IMR-90 (cell line): ENCODE data around the gene CCL14. TPM values are rescaled to one million over a fixed set of nuclear protein-coding genes. Genes with fewer than 3 reads are reported as not detected.

ENCODE experiments used
- ATAC-seq: fragments of 200-7000 bp; cut with Tn5 transposase; 2 replicates; pipeline ENCODE4 v1.9.1; 2020; ENCODE audit warnings: low read depth, mild to moderate bottlenecking, moderate library complexity
- BruUV-seq: library from RNA; stranded (reverse); fragments of 400-500 nt; replicated peaks from 2 replicates; lab custom pipeline; 2021; lab: Mats Ljungman, UMichigan
- CTCF ChIA-PET: fragments of 300-600 bp; formaldehyde crosslinking; extraction: SDS; loops from one replicate; lab custom pipeline; 2021; ENCODE audit warnings: antibody characterized with exemption; lab: Yijun Ruan, JAX
- POLR2A ChIA-PET: fragments of 300-600 bp; sonication (Branson Sonifier 250); formaldehyde crosslinking; loops from one replicate; lab custom pipeline; 2022; ENCODE audit warnings: antibody characterized with exemption; ENCODE audit not compliant: unreplicated experiment; lab: Charles Lee
- DNase-seq: peaks from one replicate; pipeline ENCODE4 v3.0.0; 2013
- H2AFZ ChIP-seq: replicated peaks from 2 replicates; pipeline ENCODE3; 2013; ENCODE audit warnings: low read length, mild to moderate bottlenecking; ENCODE audit not compliant: poor library complexity
- H2AK5ac ChIP-seq: 2 replicates; pipeline ENCODE4 v1.6.1; 2013; ENCODE audit warnings: low read depth, low read length, inconsistent platforms
- H2AK9ac ChIP-seq: replicated peaks from 2 replicates; pipeline ENCODE3; 2013; ENCODE audit warnings: mild to moderate bottlenecking, low read depth, low read length, moderate library complexity; ENCODE audit not compliant: poor library complexity
- H2BK120ac ChIP-seq: 2 replicates; pipeline ENCODE4 v1.6.1; 2013; ENCODE audit warnings: low read depth, low read length, inconsistent platforms
- H2BK15ac ChIP-seq: 3 replicates; pipeline ENCODE4 v1.6.1; 2013; ENCODE audit warnings: low read depth, low read length, inconsistent platforms
- H2BK20ac ChIP-seq: 2 replicates; pipeline ENCODE4 v1.6.1; 2013; ENCODE audit warnings: low read depth, mild to moderate bottlenecking, inconsistent platforms, low read length, moderate library complexity
- H2BK5ac ChIP-seq: 2 replicates; pipeline ENCODE4 v1.6.1; 2013; ENCODE audit warnings: mild to moderate bottlenecking, low read depth, low read length, inconsistent platforms; ENCODE audit not compliant: poor library complexity, severe bottlenecking
- H3K14ac ChIP-seq: replicated peaks from 2 replicates; pipeline ENCODE4 v1.6.1; 2013; ENCODE audit warnings: low read depth, low read length, inconsistent platforms
- H3K18ac ChIP-seq: 2 replicates; pipeline ENCODE4 v1.6.1; 2013; ENCODE audit warnings: low read depth, low read length, control low read depth
- H3K23ac ChIP-seq: 2 replicates; pipeline ENCODE4 v1.6.1; 2013; ENCODE audit warnings: low read depth, low read length, inconsistent platforms
- H3K27ac ChIP-seq: 2 replicates; pipeline ENCODE4 v1.5.1; 2013; ENCODE audit warnings: mild to moderate bottlenecking, control low read depth, low read length; ENCODE audit not compliant: insufficient read depth
- H3K27me3 ChIP-seq: 2 replicates; pipeline ENCODE4 v1.6.1; 2013; ENCODE audit warnings: low read length; ENCODE audit not compliant: control insufficient read depth, insufficient read depth
- H3K36me3 ChIP-seq: 2 replicates; pipeline ENCODE4 v1.6.1; 2013; ENCODE audit warnings: low read length, mixed read lengths; ENCODE audit not compliant: control insufficient read depth, insufficient read depth
- H3K4ac ChIP-seq: 2 replicates; pipeline ENCODE4 v1.6.1; 2013; ENCODE audit warnings: low read depth, low read length, inconsistent platforms
- H3K4me1 ChIP-seq: 2 replicates; pipeline ENCODE4 v1.6.1; 2013; ENCODE audit warnings: low read length, mixed read lengths; ENCODE audit not compliant: control insufficient read depth, insufficient read depth
- H3K4me2 ChIP-seq: 2 replicates; pipeline ENCODE4 v1.6.1; 2013; ENCODE audit warnings: low read depth, mild to moderate bottlenecking, control low read depth, low read length, moderate library complexity
- H3K4me3 ChIP-seq: 2 replicates; pipeline ENCODE4 v1.5.1; 2013; ENCODE audit warnings: low read depth, mild to moderate bottlenecking, control low read depth, low read length, moderate library complexity; ENCODE audit not compliant: insufficient read depth
- H3K56ac ChIP-seq: 2 replicates; pipeline ENCODE4 v1.6.1; 2013; ENCODE audit warnings: low read length, inconsistent platforms; ENCODE audit not compliant: insufficient read depth; ENCODE audit errors: extremely low read depth
- H3K79me1 ChIP-seq, 2 experiments: 2 replicates each; pipeline ENCODE4 v1.6.1; 2013; ENCODE audit warnings: low read length in 2 of 2, inconsistent platforms in 1 of 2, low read depth in 1 of 2
- H3K9ac ChIP-seq: 2 replicates; pipeline ENCODE4 v1.6.1; 2013; ENCODE audit warnings: low read depth, low read length, control low read depth
- H3K9me1 ChIP-seq: 2 replicates; pipeline ENCODE4 v1.6.1; 2013; ENCODE audit warnings: low read length, inconsistent platforms; ENCODE audit not compliant: insufficient read depth
- H3K9me3 ChIP-seq: 2 replicates; pipeline ENCODE4 v1.6.1; 2013; ENCODE audit warnings: low read length; ENCODE audit not compliant: control insufficient read depth, insufficient read depth
- H4K20me1 ChIP-seq: 2 replicates; pipeline ENCODE4 v1.6.1; 2013; ENCODE audit warnings: low read length, inconsistent platforms; ENCODE audit not compliant: insufficient read depth
- H4K5ac ChIP-seq: 2 replicates; pipeline ENCODE4 v1.6.1; 2013; ENCODE audit warnings: mild to moderate bottlenecking, low read depth, low read length, control low read depth
- H4K8ac ChIP-seq, 2 experiments: 2 replicates each; pipeline ENCODE4 v1.6.1; 2013; ENCODE audit warnings: low read depth in 2 of 2, low read length in 2 of 2, control low read depth in 1 of 2, inconsistent platforms in 1 of 2
- H4K91ac ChIP-seq: 2 replicates; pipeline ENCODE4 v1.6.1; 2013; ENCODE audit warnings: low read depth, low read length, inconsistent platforms; ENCODE audit not compliant: insufficient read depth
- BHLHE40 ChIP-seq: fragments of 150-350 bp; IDR thresholded peaks from 2 replicates; pipeline ENCODE4 v1.6.1; 2016; ENCODE audit warnings: mild to moderate bottlenecking, low read depth, low read length
- CEBPB ChIP-seq: IDR thresholded peaks from 2 replicates; pipeline ENCODE4 v1.6.1; 2012; ENCODE audit warnings: low read depth, low read length, improper control_type of control experiment
- CHD1 ChIP-seq: IDR thresholded peaks from 2 replicates; pipeline ENCODE4 v1.6.1; 2012; ENCODE audit warnings: low read depth, low read length, improper control_type of control experiment
- CTCF ChIP-seq: conservative IDR thresholded peaks from 2 replicates; pipeline ENCODE4 v1.5.1; 2012; ENCODE audit warnings: mild to moderate bottlenecking, low read depth, low read length, improper control_type of control experiment
- ELK1 ChIP-seq: fragments of 150-350 bp; IDR thresholded peaks from 2 replicates; pipeline ENCODE4 v1.6.1; 2016; ENCODE audit warnings: low read depth, mild to moderate bottlenecking, low read length, moderate library complexity, borderline replicate concordance
- FOS ChIP-seq: fragments of 150-350 bp; IDR thresholded peaks from 2 replicates; pipeline ENCODE4 v1.6.1; 2016; ENCODE audit warnings: low read depth, low read length
- MAFK ChIP-seq: IDR thresholded peaks from 2 replicates; pipeline ENCODE4 v1.6.1; 2012; ENCODE audit warnings: low read depth, low read length, improper control_type of control experiment
- MXI1 ChIP-seq: IDR thresholded peaks from 2 replicates; pipeline ENCODE4 v1.6.1; 2012; ENCODE audit warnings: low read depth, mild to moderate bottlenecking, low read length, moderate library complexity, borderline replicate concordance
- NFE2L2 ChIP-seq: fragments of 150-350 bp; IDR thresholded peaks from 2 replicates; pipeline ENCODE4 v1.6.1; 2016; ENCODE audit warnings: low read depth, mild to moderate bottlenecking, low read length
- RFX5 ChIP-seq: IDR thresholded peaks from 2 replicates; pipeline ENCODE4 v1.8.0; 2012; ENCODE audit warnings: low read depth, mild to moderate bottlenecking, low read length, moderate library complexity
- SMC3 ChIP-seq: fragments of 150-350 bp; IDR thresholded peaks from 2 replicates; pipeline ENCODE4 v1.6.1; 2016; ENCODE audit warnings: low read depth, mild to moderate bottlenecking, antibody characterized with exemption, low read length, moderate library complexity
- USF2 ChIP-seq: fragments of 150-350 bp; IDR thresholded peaks from 2 replicates; pipeline ENCODE4 v1.6.1; 2017; ENCODE audit warnings: mild to moderate bottlenecking, antibody characterized with exemption, low read length, low read depth
- WGBS, 2 experiments: methylation state at CpG; one replicate each; pipeline versions ENCODE4 v1.1.5 to v1.1.7; 2013; ENCODE audit warnings: missing lambda C conversion rate in 2 of 2; ENCODE audit not compliant: insufficient read length in 1 of 2; ENCODE audit errors: extremely low coverage in 2 of 2; 5-methylcytosine and 5-hydroxymethylcytosine counted together
- dilution Hi-C: fragments of 300-500 bp; cut with HindIII; formaldehyde crosslinking; loops from one replicate; pipeline ENCODE4 v1.14.3; 2018; ENCODE audit warnings: low sequenced_read_pairs; ENCODE audit not compliant: unreplicated experiment
- in situ Hi-C: fragments of 300-500 bp; cut with MboI; formaldehyde crosslinking; loops from 3 replicates; pipeline ENCODE4 v1.14.3; 2019; ENCODE audit warnings: low sequenced_read_pairs, inconsistent platforms, mixed read lengths
- intact Hi-C: fragments of 100-400 bp; cut with micrococcal nuclease; formaldehyde crosslinking; loops from 2 replicates; pipeline ENCODE4 v1.10.0; 2022
- polyA plus RNA-seq, 3 experiments: library from polyadenylated mRNA; depleted of rRNA; stranded (reverse); fragments of >200 nt; gene quantifications; 2 replicates each; pipeline ENCODE4 v1.2.3, GENCODE V29; 2012; ENCODE audit warnings: low replicate concordance in 1 of 3
- total RNA-seq: library from RNA; depleted of rRNA; stranded (reverse); fragments of >200 nt; gene quantifications from 2 replicates; pipeline ENCODE4 v1.2.3, GENCODE V29; 2012

CCL14 gene
- total and polyA plus RNA-seq, 2 of the 4 experiments (the other 2 are of a cell fraction) = not detected

GRCh38 chr17:35972535-35972934 is 14.0 kb downstream of the CCL14 start:
- Histone ChIP-seq H3K27ac (no peak overlapping the region), H3K14ac (no peak overlapping the region), H3K56ac (no peak overlapping the region), H3K18ac (no peak overlapping the region), H3K9ac (no peak overlapping the region), H4K20me1 (no peaks in the 10 kb centered on the region), H3K4me1 (peaks cover 6% of the 10 kb centered on the region), H2AK5ac (no peak overlapping the region), H3K4ac (no peak overlapping the region), H4K8ac (no peak overlapping the region), H3K36me3 (no peaks in the 10 kb centered on the region), H4K91ac (no peak overlapping the region), H3K4me3 (no peak overlapping the region), H3K23ac (no peak overlapping the region), H3K9me1 (no peaks in the 10 kb centered on the region; the same call in 1 of the 2 replicates), H2BK5ac (no peak overlapping the region), H2BK20ac (no peak overlapping the region), H2AK9ac (no peak overlapping the region), H2BK15ac (no peak overlapping the region), H4K5ac (no peak overlapping the region), H2AFZ (no peak overlapping the region), H3K4me2 (no peak overlapping the region), H2BK120ac (no peak overlapping the region), H3K27me3 (peaks cover 3% of the 10 kb centered on the region; the same call in 1 of the 2 replicates), H3K9me3 (no peaks in the 10 kb centered on the region), H3K79me1 (no peaks in the 10 kb centered on the region)
- ChIA-PET POLR2A (no interaction called here), CTCF (no interaction called here)
- ATAC-seq (no peak), DNase-seq (no peak)
- BruUV-seq = no TSS peak
- in situ Hi-C loops = loop anchor here (5.0 kb wide), 1 partner anchor 175 kb away; no protein-coding TSS in a partner anchor
- dilution Hi-C loops = no loop called here
- TF ChIP-seq CHD1 (no peak), NFE2L2 (no peak), BHLHE40 (no peak), SMC3 (no peak), MAFK (no peak), MXI1 (no peak), CTCF (no peak), ELK1 (no peak), USF2 (no peak), RFX5 (no peak), CEBPB (no peak), FOS (no peak)
- 62% methylated on average over 3 of the region's 6 CpGs; no CpG with 5 or more reads in 1 of the 2 experiments for WGBS, 2 experiments
- intact Hi-C loops = no loop called here
